Stimulated activated CD4-positive, alpha-beta T cell treated with anti-CD3 and anti-CD28 coated beads, Interleukin-1b, Interleukin-23, amount 100 ng/mL, for 1 hour (primary cell): ENCODE measurements around the gene ESYT3.
A peak's percentile ranks its signal among the peaks of the same experiment; 100 is the strongest.
"Not testable (repeated sequence)": the region's sequence is repeated elsewhere in the genome, so short reads cannot be mapped to it uniquely, and the experiment has no call there.

Experiments
- DNase-seq, 2 donors: peaks; one replicate each; pipeline ENCODE4 v3.0.0-alpha.2; 2020; ENCODE audit warnings: low read depth in 2 of 2

ESYT3 gene

DNA sequence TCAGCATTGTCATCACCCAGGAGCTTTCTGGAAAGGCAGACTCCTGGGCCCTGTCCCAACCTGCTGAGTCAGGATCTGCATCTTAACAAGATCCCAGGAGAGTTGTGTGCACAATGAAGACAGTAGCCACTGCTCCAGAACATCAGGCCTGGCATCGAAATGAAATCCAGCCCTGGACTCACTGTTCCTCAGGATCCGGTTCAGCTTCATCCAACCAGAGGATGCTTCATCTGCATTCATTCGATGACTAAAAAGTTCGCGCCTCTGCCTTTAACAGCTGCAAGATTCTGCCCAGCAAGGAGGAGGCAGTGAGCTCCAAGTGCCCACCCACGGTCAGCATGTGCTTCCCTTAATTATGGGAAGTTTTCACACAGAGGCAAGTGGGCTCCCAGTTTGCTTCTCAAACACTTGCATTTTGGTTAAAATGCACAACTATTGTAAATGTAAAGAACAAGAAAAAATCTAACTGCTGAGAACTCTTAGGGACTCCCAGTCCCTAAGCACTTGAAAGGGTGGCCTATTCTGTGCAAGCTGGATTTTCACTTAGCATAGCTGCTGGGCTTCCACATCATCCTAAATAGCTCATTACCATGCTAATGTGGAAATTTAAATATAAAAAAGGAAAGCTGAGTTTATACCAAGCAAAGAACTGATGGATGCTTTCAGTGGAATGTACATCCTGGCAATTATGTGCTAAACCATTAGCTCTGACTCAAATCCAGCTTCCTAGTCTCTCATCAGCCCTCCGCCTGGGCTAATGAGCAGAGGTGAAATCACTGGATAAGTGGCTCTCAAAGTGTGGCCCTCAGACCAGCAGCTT lies 25.5 kb upstream of the ESYT3 start:
- no peak for DNase-seq

DNA sequence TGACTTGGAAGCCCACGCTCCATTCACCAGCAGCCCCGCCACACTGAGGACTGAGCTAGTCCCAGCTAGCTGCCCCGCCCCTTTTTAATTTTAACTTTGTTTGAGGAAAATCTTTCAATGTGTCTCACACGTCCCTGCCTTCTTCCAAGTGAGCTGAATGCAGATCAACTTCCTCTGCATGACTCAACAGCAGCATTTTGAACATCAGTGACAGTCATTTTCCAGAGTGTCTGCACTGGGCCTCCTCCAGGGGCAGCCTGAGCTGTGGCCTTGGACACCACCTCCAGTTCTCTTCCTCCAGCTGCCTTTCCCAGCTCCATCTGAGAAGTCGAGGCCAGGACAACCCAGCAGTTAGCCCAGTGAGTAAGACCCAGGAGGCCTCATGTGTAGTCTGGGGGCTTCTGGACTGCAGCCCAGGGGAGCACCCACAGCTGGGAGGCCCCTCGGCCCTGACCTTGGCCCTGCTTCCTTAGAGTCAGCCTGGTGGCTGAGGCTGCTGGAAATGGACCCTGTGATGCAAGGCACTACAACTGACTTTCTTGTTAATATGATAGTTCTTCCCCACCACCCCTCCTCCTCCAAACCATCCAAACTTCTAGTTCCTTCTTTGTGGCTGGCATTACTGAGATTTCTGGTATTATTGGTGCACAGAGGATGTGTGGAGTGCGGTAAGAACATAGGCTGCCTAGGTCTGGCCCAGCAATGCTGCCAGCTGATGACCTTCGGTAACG lies 21.4 kb upstream of the ESYT3 start:
- no peak for DNase-seq

DNA sequence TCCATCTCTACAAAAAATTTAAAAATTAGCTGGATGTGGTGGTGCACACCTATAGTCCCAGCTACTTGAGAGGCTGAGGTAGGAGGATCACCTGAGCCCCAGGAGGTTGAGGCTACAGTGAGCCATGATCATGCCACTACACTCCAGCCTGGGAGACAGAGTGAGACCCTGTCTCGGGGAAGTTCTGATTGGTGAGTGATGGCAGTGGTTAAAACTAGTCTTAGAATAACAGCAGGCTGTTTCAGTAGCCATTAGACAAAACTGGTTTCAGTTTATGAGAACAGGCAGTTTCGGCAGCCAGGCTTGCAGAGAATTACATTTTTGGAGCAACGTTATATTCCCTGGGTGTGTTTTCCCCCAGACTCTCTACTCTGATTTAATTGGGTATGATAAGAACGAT lies 18.2 kb upstream of the ESYT3 start:
- DNase-seq = not testable (repeated sequence)

DNA sequence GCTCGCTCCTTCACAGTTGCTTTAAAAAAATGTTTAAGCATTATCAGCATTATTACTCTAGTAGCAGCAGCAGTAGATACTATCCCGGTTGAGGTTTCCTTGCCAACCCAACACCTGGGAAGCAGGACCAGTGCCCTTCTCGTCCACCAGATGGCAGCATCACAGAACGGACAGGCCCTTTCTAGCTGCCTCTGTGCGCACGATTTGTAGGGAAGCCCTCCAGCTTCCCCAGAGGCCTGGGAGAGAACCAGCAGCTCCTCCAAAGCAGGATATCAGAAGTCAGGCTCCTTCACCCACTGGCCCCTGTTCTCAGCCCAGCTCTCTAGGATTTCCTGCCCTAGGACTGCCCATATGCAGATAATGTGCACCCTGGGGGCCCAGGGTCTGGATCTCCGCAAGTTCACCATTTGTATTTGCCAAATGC lies 16.8 kb upstream of the ESYT3 start:
- DNase-seq = peak; percentile 3 to 34

GRCh38 chr3:138418601-138419206 lies 15.7 kb upstream of the ESYT3 start:
- DNase-seq = no peak

DNA sequence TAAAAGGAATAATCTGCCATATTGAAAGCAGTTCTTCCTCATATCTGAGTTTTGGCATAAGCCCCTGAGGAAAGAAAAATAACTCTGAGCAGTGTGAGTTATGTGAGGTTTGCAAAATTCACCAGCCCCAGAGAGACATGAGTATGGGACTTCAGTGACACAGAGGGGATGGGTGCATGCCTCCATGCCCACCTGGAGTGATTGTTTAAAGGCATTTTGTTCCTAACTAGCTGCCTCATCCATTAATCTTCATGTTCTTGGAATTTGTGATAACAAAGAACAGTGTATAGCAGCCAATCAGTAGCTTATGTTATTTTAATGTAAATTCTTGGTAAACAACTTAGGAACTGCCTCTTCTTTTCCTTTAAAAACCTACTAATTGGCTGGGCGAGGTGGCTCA lies 11.1 kb upstream of the ESYT3 start:
- DNase-seq = no peak

GRCh38 chr3:138424323-138424722 lies 10.1 kb upstream of the ESYT3 start:
- no peak for DNase-seq

DNA sequence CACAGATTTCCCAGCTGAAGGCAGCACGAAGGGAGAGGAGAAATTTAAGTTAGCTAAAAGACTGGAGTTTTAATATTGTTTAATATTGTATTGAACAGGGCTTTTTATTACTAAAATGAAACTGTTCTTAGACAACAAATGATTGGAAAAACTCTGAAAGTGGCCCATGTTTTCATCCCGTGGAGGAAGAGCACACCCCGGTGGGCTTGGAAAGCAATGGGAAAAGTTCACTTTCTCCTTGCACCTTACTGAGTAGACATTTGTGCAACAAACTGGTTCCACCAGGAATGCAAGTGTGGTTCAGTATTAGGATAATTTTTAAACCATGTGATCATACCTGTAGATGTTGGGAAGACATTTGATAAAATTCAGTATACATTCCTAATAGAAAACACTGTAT lies 8.2 kb upstream of the ESYT3 start:
- no peak for DNase-seq

DNA sequence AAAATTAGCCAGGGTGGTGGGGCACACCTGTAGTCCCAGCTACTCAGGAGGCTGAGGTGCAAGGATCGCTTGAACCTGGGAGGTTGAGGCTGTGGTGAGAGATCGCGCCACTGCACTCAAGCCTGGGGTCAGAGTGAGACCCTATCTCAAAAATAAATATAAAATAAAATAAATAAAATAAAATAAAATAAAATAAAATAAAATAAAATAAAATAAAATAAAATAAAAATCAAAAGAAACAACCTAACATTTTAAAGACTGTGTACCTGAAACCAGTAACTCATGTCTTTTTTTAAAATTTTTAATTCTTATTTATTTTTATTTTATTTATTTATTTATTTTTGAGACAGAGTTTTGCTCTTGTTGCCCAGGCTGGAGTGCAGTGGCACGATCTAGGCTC lies 7.7 kb upstream of the ESYT3 start:
- DNase-seq = not testable (repeated sequence)

GRCh38 chr3:138429665-138430064 lies 4.8 kb upstream of the ESYT3 start:
- no peak for DNase-seq

GRCh38 chr3:138432576-138433240 lies 1.7 kb upstream of the ESYT3 start:
- DNase-seq = no peak

DNA sequence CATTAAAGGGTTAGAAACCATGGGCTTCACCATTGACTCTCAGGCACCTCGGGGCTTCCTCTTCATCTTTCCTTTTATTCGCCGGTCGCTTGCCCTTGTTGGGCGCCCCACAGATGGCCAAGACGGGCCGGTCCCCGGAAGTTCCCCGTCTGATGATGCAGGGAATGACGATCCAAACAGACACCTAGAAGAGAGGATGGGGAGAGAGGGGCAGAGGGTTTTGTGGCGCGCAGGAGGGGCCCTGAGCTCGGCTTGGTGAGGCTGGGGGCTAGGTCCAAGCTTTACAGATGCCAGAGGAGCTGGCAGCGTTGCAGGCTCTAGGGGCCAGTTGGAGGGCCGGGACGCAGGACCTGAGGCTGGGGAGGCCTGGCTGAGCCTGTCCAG lies 532 bp upstream of the ESYT3 start:
- no peak for DNase-seq

DNA sequence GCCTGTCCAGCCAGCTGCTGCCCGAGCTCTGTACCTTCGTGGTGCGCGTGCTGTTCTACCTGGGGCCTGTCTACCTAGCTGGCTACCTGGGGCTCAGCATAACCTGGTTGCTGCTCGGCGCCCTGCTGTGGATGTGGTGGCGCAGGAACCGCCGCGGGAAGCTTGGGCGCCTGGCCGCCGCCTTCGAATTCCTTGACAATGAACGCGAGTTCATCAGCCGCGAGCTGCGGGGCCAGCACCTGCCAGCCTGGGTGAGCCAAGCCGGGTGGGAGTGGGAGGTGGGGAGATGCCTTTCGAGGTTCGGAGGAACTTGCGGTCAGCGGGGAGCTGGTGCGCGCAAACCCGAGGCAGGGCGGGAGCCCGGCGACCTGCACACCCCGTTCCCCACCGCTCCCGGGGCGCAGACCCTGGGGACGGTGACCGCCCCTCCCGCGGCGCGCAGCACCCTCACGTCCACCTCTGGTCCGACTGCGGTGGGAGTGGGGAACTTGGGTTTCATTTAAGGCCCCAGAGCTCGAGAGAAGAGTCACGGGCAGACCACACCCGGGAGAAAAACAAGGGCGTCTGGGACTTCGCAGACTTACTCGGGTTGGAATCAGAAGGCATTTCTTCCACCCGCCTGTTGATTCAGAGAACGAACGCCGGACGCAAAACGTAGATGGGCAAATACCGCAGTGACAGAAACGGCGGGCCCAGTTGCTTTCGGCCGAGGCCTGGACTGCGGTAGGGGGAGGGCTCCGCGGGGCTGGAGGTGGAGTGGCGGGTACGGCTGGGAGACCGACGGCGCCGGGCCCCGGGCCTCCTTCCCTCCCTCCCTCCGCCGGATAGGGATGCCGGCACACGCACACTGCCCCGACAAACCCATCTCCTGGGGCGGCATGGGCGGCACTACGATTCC lies 708 bp downstream of the ESYT3 start:
- no peak for DNase-seq

- no peak for DNase-seq
These were observed 1.4 kb downstream of the ESYT3 start for GRCh38 chr3:138435840-138436239.

- no peak for DNase-seq
These were observed 2.9 kb downstream of the ESYT3 start for GRCh38 chr3:138437281-138437680.

DNA sequence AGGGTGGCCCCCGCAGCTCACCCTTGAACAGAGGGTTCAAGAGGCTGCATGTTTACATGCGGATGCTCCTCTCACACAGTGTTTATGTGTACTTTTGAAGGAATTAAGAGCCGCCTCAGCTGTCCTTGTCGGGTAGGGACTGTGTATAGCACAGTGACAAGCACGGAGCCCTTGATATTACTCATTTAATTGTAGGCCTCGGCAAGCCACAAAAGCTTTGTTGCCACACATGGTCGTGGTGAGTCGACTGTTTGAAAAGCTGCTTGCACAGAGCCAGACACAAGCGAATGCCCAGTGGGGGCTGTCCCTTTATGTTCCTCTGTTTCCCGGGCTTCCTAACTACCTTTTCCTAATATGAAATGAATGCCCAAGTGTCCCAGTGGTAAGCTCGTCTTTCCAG lies 4.5 kb downstream of the ESYT3 start:
- DNase-seq = no peak

- DNase-seq = no peak
These were observed 5.2 kb downstream of the ESYT3 start for GRCh38 chr3:138439646-138440045.

DNA sequence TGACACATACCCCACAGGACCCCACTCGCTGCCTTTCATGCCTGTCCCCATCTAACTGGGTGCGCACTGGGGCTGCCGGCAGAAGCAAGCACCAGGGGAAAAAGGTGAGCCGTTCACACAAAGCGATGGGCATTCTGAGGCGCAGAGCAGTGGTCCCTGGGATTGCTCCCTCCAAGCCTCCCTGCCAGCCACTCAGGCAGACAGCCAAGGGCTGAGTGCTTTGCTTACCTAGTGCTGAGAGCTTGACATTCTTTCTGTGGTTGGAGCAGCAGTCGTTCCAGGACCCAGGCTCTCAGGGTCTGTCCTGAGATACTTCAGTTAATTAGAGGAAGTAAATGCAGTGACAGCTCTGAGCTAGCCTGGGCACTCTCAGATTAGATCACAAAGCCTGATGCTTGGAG lies 5.7 kb downstream of the ESYT3 start:
- no peak for DNase-seq

- DNase-seq = no peak
These were observed 6.2 kb downstream of the ESYT3 start for GRCh38 chr3:138440596-138440995.

DNA sequence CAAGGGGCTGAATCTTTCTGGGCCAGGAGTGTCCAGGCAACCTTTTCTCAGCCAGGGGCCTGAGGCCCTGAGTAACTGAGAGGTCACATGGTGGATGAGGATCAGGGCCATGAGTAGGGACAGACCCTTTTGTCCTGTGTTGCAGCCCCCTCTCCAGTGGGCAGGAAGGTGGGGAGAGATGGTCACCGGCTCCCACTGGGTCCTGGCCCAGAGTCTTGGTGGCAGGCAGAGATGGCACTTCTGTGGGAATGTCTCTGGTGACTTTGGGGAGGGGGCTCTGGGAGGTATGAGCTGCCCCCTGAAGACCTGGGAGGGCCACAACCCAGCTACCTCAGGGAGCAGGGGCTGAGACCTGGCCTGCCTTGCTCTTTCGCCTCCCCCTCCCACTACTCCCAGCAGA lies 6.8 kb downstream of the ESYT3 start:
- DNase-seq = no peak

GRCh38 chr3:138441742-138442141 lies 7.3 kb downstream of the ESYT3 start:
- DNase-seq = no peak
